ENCODE measurements around the gene PM20D2.

Gene PM20D2

GRCh38 chr6:89146718-89147700, 1.2 kb downstream of the PM20D2 start:
- peak; percentile 15 for DNase-seq

- peak; percentile 28 for DNase-seq
These were observed 2.3 kb downstream of the PM20D2 start for GRCh38 chr6:89148016-89148750.

- no peak for DNase-seq
These were observed 8.3 kb downstream of the PM20D2 start for GRCh38 chr6:89154131-89154530.

GRCh38 chr6:89160331-89161092, 14.7 kb downstream of the PM20D2 start:
- no peak for DNase-seq

GRCh38 chr6:89161326-89162046, 15.6 kb downstream of the PM20D2 start:
- no peak for DNase-seq

- DNase-seq, result no peak
These were observed 16.2 kb downstream of the PM20D2 start for GRCh38 chr6:89162047-89162371.

- no peak for DNase-seq
These were observed 26.3 kb downstream of the PM20D2 start for GRCh38 chr6:89172131-89172530.

- DNase-seq, result no peak
These were observed 27.8 kb downstream of the PM20D2 start for GRCh38 chr6:89173634-89174033.

- DNase-seq, result no peak
These were observed 34.3 kb downstream of the PM20D2 start for GRCh38 chr6:89180112-89180511.

- DNase-seq, result no peak
These were observed 35.1 kb downstream of the PM20D2 start for GRCh38 chr6:89180971-89181370.

GRCh38 chr6:89183294-89183693, 37.4 kb downstream of the PM20D2 start:
- DNase-seq, result no peak

- DNase-seq, result no peak
These were observed 38.5 kb downstream of the PM20D2 start for GRCh38 chr6:89184344-89184743.

GRCh38 chr6:89186762-89187161, 40.9 kb downstream of the PM20D2 start:
- no peak for DNase-seq

- DNase-seq, result no peak
These were observed 41.6 kb downstream of the PM20D2 start for GRCh38 chr6:89187504-89187903.

- no peak for DNase-seq
These were observed 44.9 kb downstream of the PM20D2 start for GRCh38 chr6:89190741-89191140.

GRCh38 chr6:89194559-89194958, 48.7 kb downstream of the PM20D2 start:
- DNase-seq, result no peak

- no peak for DNase-seq
These were observed 51.3 kb downstream of the PM20D2 start for GRCh38 chr6:89197141-89197540.

- DNase-seq, result no peak
These were observed 52.4 kb downstream of the PM20D2 start for GRCh38 chr6:89198235-89198634.

- no peak for DNase-seq
These were observed 53.7 kb downstream of the PM20D2 start for GRCh38 chr6:89199579-89199978.

- no peak for DNase-seq
These were observed 54.9 kb downstream of the PM20D2 start for GRCh38 chr6:89200706-89201215.

GRCh38 chr6:89204096-89204495, 58.2 kb downstream of the PM20D2 start:
- DNase-seq, result no peak

GRCh38 chr6:89205819-89206218, 60.0 kb downstream of the PM20D2 start:
- no peak for DNase-seq
